Right lobe of liver (tissue), 4 donors: ENCODE results near the gene ERG28.

ENCODE experiments used
- POLR2A ChIP-seq: fragments of 450-650 bp; IDR thresholded peaks from one replicate; pipeline ENCODE4 v1.6.1; 2017; ENCODE audit warnings: antibody characterized with exemption, mild to moderate bottlenecking
- TF ChIP-seq, protein P1 (sequence below), 4 donors: fragments of 200-600 bp in 3 of 4; fragments of 450-650 bp in 1 of 4; IDR thresholded peaks; one replicate each; pipeline versions ENCODE4 v1.5.1 to v1.8.0; 2016 to 2022; ENCODE audit warnings: antibody characterized with exemption in 4 of 4, mild to moderate bottlenecking in 2 of 4
- donor health status: DM: no; HTN: no; CAD: no.
- donor health status: DM: no; HTN: no; CAD: no.
- donor health status: DM: no; HTN: yes; CAD: no.

DNA sequence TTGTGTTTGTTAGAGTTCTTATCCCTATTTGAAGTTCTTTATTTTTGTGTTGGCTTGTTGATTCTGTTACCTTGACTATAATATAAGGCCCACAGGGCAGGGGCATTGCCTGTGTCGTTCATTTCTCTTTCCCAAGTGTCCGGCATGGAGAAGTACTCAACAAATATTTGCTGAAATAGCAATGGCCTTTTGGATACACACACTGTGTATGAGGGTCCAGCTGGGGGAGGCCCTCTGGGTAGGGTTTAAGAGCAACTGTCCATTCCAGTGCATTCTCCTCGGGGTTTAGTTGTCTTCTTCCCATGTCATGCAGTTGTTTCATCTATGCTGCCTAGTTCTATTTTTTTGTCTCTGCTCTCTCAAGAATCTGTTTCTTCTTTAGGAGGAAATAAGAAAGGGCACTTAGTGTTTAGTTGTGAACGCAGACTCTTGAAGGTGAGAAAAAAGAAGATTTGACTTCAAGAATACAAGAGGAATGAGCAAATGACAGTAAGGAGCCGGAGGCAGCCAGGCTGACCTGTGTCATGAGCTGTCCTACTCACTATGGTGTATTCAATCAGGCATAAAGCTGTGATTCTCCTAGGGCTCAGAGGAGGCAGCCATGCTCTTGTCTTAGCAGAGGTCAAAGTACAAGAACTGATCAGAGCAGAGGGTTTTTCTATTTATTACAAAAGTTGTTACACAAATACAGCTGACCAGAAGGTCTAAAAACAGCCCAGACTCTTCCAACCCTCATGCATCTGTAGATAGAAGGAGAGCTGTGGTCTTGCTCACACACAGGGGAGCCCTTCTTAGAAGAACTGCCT is 10.2 kb downstream of the ERG28 start:
- TF ChIP-seq, protein P1, sequence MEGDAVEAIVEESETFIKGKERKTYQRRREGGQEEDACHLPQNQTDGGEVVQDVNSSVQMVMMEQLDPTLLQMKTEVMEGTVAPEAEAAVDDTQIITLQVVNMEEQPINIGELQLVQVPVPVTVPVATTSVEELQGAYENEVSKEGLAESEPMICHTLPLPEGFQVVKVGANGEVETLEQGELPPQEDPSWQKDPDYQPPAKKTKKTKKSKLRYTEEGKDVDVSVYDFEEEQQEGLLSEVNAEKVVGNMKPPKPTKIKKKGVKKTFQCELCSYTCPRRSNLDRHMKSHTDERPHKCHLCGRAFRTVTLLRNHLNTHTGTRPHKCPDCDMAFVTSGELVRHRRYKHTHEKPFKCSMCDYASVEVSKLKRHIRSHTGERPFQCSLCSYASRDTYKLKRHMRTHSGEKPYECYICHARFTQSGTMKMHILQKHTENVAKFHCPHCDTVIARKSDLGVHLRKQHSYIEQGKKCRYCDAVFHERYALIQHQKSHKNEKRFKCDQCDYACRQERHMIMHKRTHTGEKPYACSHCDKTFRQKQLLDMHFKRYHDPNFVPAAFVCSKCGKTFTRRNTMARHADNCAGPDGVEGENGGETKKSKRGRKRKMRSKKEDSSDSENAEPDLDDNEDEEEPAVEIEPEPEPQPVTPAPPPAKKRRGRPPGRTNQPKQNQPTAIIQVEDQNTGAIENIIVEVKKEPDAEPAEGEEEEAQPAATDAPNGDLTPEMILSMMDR (IDR thresholded peaks at IDR 0.05) = no peak
- no peak for TF ChIP-seq POLR2A
